ENCODE measurements around the gene GPR137C. TPM values are rescaled to one million over a fixed set of nuclear protein-coding genes. Genes with fewer than 3 reads are reported as not detected.

The GPR137C gene, protein sequence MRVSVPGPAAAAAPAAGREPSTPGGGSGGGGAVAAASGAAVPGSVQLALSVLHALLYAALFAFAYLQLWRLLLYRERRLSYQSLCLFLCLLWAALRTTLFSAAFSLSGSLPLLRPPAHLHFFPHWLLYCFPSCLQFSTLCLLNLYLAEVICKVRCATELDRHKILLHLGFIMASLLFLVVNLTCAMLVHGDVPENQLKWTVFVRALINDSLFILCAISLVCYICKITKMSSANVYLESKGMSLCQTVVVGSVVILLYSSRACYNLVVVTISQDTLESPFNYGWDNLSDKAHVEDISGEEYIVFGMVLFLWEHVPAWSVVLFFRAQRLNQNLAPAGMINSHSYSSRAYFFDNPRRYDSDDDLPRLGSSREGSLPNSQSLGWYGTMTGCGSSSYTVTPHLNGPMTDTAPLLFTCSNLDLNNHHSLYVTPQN
- 0.65 and 3.6 TPM in 2 replicates for total RNA-seq

GRCh38 chr14:52552063-52552988 lies at the start of gene GPR137C, which contains the start of gene TXNDC16:
Gene GPR137C (plus strand): TSS chr14:52552836. CDS start chr14:52553148, 312 bp downstream.
Gene TXNDC16 (minus strand): TSS chr14:52552505. CDS start chr14:52543557, 8,948 bp downstream.

Other genes starting within 250 kb of the GPR137C start
- gene PTGER2, start 238.5 kb upstream of the GPR137C start, total RNA-seq = under 0.01 and 0.06 TPM in 2 replicates
- 2.8 and 3.5 TPM in 2 replicates for gene TXNDC16, start 331 bp upstream of the GPR137C start, total RNA-seq
- 39.2 and 133 TPM in 2 replicates for gene ERO1A, start 142.7 kb downstream of the GPR137C start, total RNA-seq
- 67.0 and 145 TPM in 2 replicates for gene PSMC6, start 154.4 kb downstream of the GPR137C start, total RNA-seq
- gene STYX, start 177.3 kb downstream of the GPR137C start, total RNA-seq = 15.2 and 23.3 TPM in 2 replicates
- 17.8 and 27.1 TPM in 2 replicates for gene GNPNAT1, start 238.8 kb downstream of the GPR137C start, total RNA-seq